ENCODE measurements around the gene RNU1-1. TPM values are rescaled to one million over a fixed set of nuclear protein-coding genes. Genes with fewer than 3 reads are reported as not detected.
"Not testable (repeated sequence)": the region's sequence is repeated elsewhere in the genome, so short reads cannot be mapped to it uniquely, and the experiment has no call there.

The RNU1-1 gene
- total and polyA plus RNA-seq, 2 of the 8 experiments (the other 6 are each of a cell fraction or from before 2014, with no cell fraction given) = 145 to 1,303 TPM

DNA sequence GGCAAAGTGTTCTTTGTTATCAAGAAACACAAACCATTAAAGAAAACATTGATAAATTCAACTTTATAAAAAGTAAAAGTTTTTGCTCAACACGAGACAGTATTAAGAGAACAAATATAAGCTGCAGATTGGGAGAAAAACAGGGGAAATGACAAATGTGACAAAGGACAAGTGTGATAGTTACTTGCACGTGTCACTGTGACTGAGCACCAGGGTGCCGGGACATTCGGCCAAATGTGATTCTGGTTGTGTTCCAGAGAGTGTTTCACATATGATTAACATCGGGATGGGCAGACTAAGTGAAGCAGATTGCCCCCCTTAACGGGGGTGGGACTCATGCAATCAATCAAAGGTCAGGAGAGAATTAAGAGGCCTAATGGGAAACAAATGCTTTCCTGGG lies 46.4 kb upstream of the RNU1-1 start:
- H2BK12ac ChIP-seq (ENCODE audit: low read depth, low read length); H3K23me2 ChIP-seq (ENCODE audit: low read depth, low read length); H3K4ac ChIP-seq (replicated peaks; ENCODE audit: insufficient read length, low read depth, low read length); H2BK5ac ChIP-seq (ENCODE audit: low read depth, low read length); H2AK5ac ChIP-seq (ENCODE audit: low read depth, low read length); H2AFZ ChIP-seq (ENCODE audit: low read length); DNase-seq (ENCODE audit: low read depth in 1 of 2, low spot score in 2 of 2); H4K20me1 ChIP-seq (replicated peaks in 1 of 2; ENCODE audit: control insufficient read depth in 1 of 2, insufficient read depth in 2 of 2, low read length in 2 of 2); H3K36me3 ChIP-seq (ENCODE audit: control insufficient read depth in 2 of 4, insufficient read depth in 4 of 4, low read length in 3 of 4); H3K79me1 ChIP-seq (ENCODE audit: low read depth, low read length); POLR2A ChIA-PET (ENCODE audit: partially characterized antibody); H3K56ac ChIP-seq (replicated peaks; ENCODE audit: insufficient read length, low read depth, low read length); H3K4me2 ChIP-seq (ENCODE audit: insufficient read depth in 1 of 2, low read depth in 2 of 2, low read length in 2 of 2); H3K23ac ChIP-seq (ENCODE audit: insufficient read length); H3K27me3 ChIP-seq (replicated peaks in 1 of 4; ENCODE audit: control insufficient read depth in 3 of 4, extremely low read depth in 1 of 4, insufficient read depth in 3 of 4, low read length in 3 of 4); H4K5ac ChIP-seq (ENCODE audit: insufficient read length, low read depth, low read length); H2BK15ac ChIP-seq (ENCODE audit: low read length); H3K4me1 ChIP-seq (replicated peaks in 1 of 4; ENCODE audit: control insufficient read depth in 3 of 4, insufficient read depth in 4 of 4, low read length in 3 of 4); H2BK120ac ChIP-seq (replicated peaks; ENCODE audit: low read depth, low read length); H3K14ac ChIP-seq (ENCODE audit: insufficient read length); H3K9ac ChIP-seq (replicated peaks in 1 of 4; ENCODE audit: extremely low read depth in 1 of 4, low read depth in 3 of 4, low read length in 3 of 4); H3K4me3 ChIP-seq (ENCODE audit: extremely low read depth in 1 of 4, insufficient read depth in 2 of 4, low read depth in 3 of 4, low read length in 4 of 4); H4K8ac ChIP-seq (ENCODE audit: extremely low read depth, insufficient read depth, low read length); H4K91ac ChIP-seq (replicated peaks; ENCODE audit: insufficient read length, low read length); H3K27ac ChIP-seq (ENCODE audit: low read depth, low read length); H2BK20ac ChIP-seq (ENCODE audit: low read length); H3K79me2 ChIP-seq (ENCODE audit: control insufficient read depth in 1 of 2, insufficient read depth in 2 of 2, low read length in 2 of 2); H3K9me3 ChIP-seq (ENCODE audit: insufficient read depth in 2 of 2, low read depth in 1 of 2, low read length in 1 of 2); FAIRE-seq; H3K18ac ChIP-seq (ENCODE audit: extremely low read depth, low read length): not testable (repeated sequence)
- CTCF ChIA-PET (ENCODE audit: partially characterized antibody) = interaction anchor here (1.0 to 1.1 kb wide), 2 partner anchors 48 to 65 kb away, joined by 3 to 5 read pairs; no protein-coding TSS in a partner anchor
- 90% methylated on average over 5 of the region's 6 CpGs; no CpG with 5 or more reads in 1 of the 2 experiments for WGBS, 2 experiments (ENCODE audit: extremely low coverage in 1 of 2, insufficient coverage in 1 of 2, insufficient read length in 1 of 2, insufficient replicate concordance in 2 of 2, low coverage in 1 of 2, low lambda C conversion rate in 2 of 2, missing lambda C conversion rate in 1 of 2)

DNA sequence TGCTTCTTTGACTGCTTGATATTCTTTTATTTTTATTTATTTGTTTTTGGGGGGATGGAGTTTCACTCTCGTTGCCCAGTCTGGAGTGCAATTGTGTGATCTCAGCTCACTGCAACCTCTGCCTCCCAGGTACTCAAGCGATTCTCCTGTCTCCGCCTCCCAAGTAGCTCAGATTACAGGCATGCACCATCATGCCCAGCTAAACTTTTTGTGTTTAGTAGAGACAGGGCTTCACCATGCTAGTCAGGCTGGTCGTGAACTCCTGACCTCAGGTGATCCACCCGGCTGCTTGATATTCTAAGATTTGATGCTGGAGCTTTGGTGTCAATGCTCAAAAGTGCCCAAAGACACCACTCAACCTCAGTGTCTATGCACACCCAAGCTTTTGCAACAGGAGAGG lies 45.6 kb upstream of the RNU1-1 start:
- H3K4me3 ChIP-seq (ENCODE audit: extremely low read depth in 1 of 4, insufficient read depth in 2 of 4, low read depth in 3 of 4, low read length in 4 of 4); FAIRE-seq; H3K4me1 ChIP-seq (replicated peaks in 1 of 4; ENCODE audit: control insufficient read depth in 3 of 4, insufficient read depth in 4 of 4, low read length in 3 of 4); DNase-seq (ENCODE audit: low read depth in 1 of 2, low spot score in 2 of 2); H3K27me3 ChIP-seq (replicated peaks in 1 of 4; ENCODE audit: control insufficient read depth in 3 of 4, extremely low read depth in 1 of 4, insufficient read depth in 3 of 4, low read length in 3 of 4); H2BK12ac ChIP-seq (ENCODE audit: low read depth, low read length); H3K79me1 ChIP-seq (ENCODE audit: low read depth, low read length); H3K14ac ChIP-seq (ENCODE audit: insufficient read length); H2BK120ac ChIP-seq (replicated peaks; ENCODE audit: low read depth, low read length); H3K23ac ChIP-seq (ENCODE audit: insufficient read length); H2BK5ac ChIP-seq (ENCODE audit: low read depth, low read length); H4K8ac ChIP-seq (ENCODE audit: extremely low read depth, insufficient read depth, low read length); H3K27ac ChIP-seq (ENCODE audit: low read depth, low read length); H2BK20ac ChIP-seq (ENCODE audit: low read length); H3K9me3 ChIP-seq (ENCODE audit: insufficient read depth in 2 of 2, low read depth in 1 of 2, low read length in 1 of 2); H4K20me1 ChIP-seq (replicated peaks in 1 of 2; ENCODE audit: control insufficient read depth in 1 of 2, insufficient read depth in 2 of 2, low read length in 2 of 2); H4K91ac ChIP-seq (replicated peaks; ENCODE audit: insufficient read length, low read length); H3K4ac ChIP-seq (replicated peaks; ENCODE audit: insufficient read length, low read depth, low read length); H3K9ac ChIP-seq (replicated peaks in 1 of 4; ENCODE audit: extremely low read depth in 1 of 4, low read depth in 3 of 4, low read length in 3 of 4); H3K4me2 ChIP-seq (ENCODE audit: insufficient read depth in 1 of 2, low read depth in 2 of 2, low read length in 2 of 2); H3K79me2 ChIP-seq (ENCODE audit: control insufficient read depth in 1 of 2, insufficient read depth in 2 of 2, low read length in 2 of 2); H3K23me2 ChIP-seq (ENCODE audit: low read depth, low read length); H2BK15ac ChIP-seq (ENCODE audit: low read length); H2AK5ac ChIP-seq (ENCODE audit: low read depth, low read length); H2AFZ ChIP-seq (ENCODE audit: low read length); H3K56ac ChIP-seq (replicated peaks; ENCODE audit: insufficient read length, low read depth, low read length); H3K18ac ChIP-seq (ENCODE audit: extremely low read depth, low read length); H4K5ac ChIP-seq (ENCODE audit: insufficient read length, low read depth, low read length); H3K36me3 ChIP-seq (ENCODE audit: control insufficient read depth in 2 of 4, insufficient read depth in 4 of 4, low read length in 3 of 4): not testable (repeated sequence)
- ChIA-PET POLR2A (ENCODE audit: partially characterized antibody) (interaction anchor here (0.6 to 1.0 kb wide), 4 partner anchors 46 to 148 kb away, joined by 3 to 4 read pairs (median 3); no protein-coding TSS in a partner anchor), CTCF (ENCODE audit: partially characterized antibody) (interaction anchor here (0.9 to 1.0 kb wide), 4 partner anchors 54 to 134 kb away, joined by 3 to 5 read pairs (median 4); partner anchors contain the start of gene NBPF1)
- WGBS, 2 experiments (ENCODE audit: extremely low coverage in 1 of 2, insufficient coverage in 1 of 2, insufficient read length in 1 of 2, insufficient replicate concordance in 2 of 2, low coverage in 1 of 2, low lambda C conversion rate in 2 of 2, missing lambda C conversion rate in 1 of 2) = no CpG with 5 or more reads among the region's 5 CpGs

Measured in H1 (cell line).